K562 treated with DMSO at 1 percent for 4 hours (cell line): ENCODE data around the gene LCE2A. TPM values are rescaled to one million over a fixed set of nuclear protein-coding genes. Genes with fewer than 3 reads are reported as not detected.

Source experiments
- total RNA-seq: library from RNA; unstranded; fragments of 300-600 nt; gene quantifications from 2 replicates; pipeline ENCODE4 v1.2.3, GENCODE V29; 2022; ENCODE audit not compliant: insufficient read depth

Gene LCE2A
- not detected in 2 replicates for total RNA-seq

GRCh38 chr1:152697701-152698600, at the start of gene LCE2A:
Gene LCE2A, plus strand, starts transcription at chr1:152698345. Its CDS starts 557 bp downstream, at chr1:152698902.

GRCh38 chr1:152663098-152663497, 35.0 kb upstream of the LCE2A start, which contains the start of gene LCE2D:
Gene LCE2D, plus strand, starts transcription at chr1:152663380. Its CDS starts 726 bp downstream, at chr1:152664106.

GRCh38 chr1:152674983-152675382, 23.2 kb upstream of the LCE2A start, which contains the start of gene LCE2C:
Gene LCE2C, plus strand, starts transcription at chr1:152675279. Its CDS starts 737 bp downstream, at chr1:152676016.

GRCh38 chr1:152685823-152686222, 12.3 kb upstream of the LCE2A start, which contains the start of gene LCE2B:
Gene LCE2B, plus strand, starts transcription at chr1:152686123. Its CDS starts 721 bp downstream, at chr1:152686844.

GRCh38 chr1:152707860-152708259, 9.7 kb downstream of the LCE2A start, which contains the start of gene LCE4A:
Gene LCE4A, plus strand, starts transcription at chr1:152708160. Its CDS starts 916 bp downstream, at chr1:152709076.

Other genes with a start within 250 kb of the LCE2A start
- not detected in 2 replicates for gene LCE5A, start 187.5 kb upstream of the LCE2A start, total RNA-seq
- gene CRCT1, start 183.9 kb upstream of the LCE2A start, total RNA-seq = not detected in 2 replicates
- gene LCE3E, start 131.6 kb upstream of the LCE2A start, total RNA-seq = not detected in 2 replicates
- gene LCE3D, start 117.8 kb upstream of the LCE2A start, total RNA-seq = not detected in 2 replicates
- not detected in 2 replicates for gene LCE3C, start 98.1 kb upstream of the LCE2A start, total RNA-seq
- gene LCE3B, start 84.5 kb upstream of the LCE2A start, total RNA-seq = not detected in 2 replicates
- gene LCE3A, start 75.2 kb upstream of the LCE2A start, total RNA-seq = not detected in 2 replicates
- not detected in 2 replicates for gene LCE2D, start 35.0 kb upstream of the LCE2A start, total RNA-seq
- not detected in 2 replicates for gene LCE2C, start 23.1 kb upstream of the LCE2A start, total RNA-seq
- not detected in 2 replicates for gene LCE2B, start 12.2 kb upstream of the LCE2A start, total RNA-seq
- gene LCE4A, start 9.8 kb downstream of the LCE2A start, total RNA-seq = not detected in 2 replicates
- not detected in 2 replicates for gene KPRP, start 59.7 kb downstream of the LCE2A start, total RNA-seq
- gene LCE1F, start 76.8 kb downstream of the LCE2A start, total RNA-seq = not detected in 2 replicates
- gene LCE1E, start 87.9 kb downstream of the LCE2A start, total RNA-seq = not detected in 2 replicates
- not detected in 2 replicates for gene LCE1D, start 98.4 kb downstream of the LCE2A start, total RNA-seq
- gene LCE1C, start 108.3 kb downstream of the LCE2A start, total RNA-seq = not detected in 2 replicates
- not detected in 2 replicates for gene LCE1B, start 113.6 kb downstream of the LCE2A start, total RNA-seq
- not detected in 2 replicates for gene LCE1A, start 129.1 kb downstream of the LCE2A start, total RNA-seq
- gene LCE6A, start 144.5 kb downstream of the LCE2A start, total RNA-seq = not detected in 2 replicates
- gene LCE7A, start 161.7 kb downstream of the LCE2A start, total RNA-seq = not detected in 2 replicates
- not detected in 2 replicates for gene SMCP, start 180.0 kb downstream of the LCE2A start, total RNA-seq
- gene IVL, start 210.2 kb downstream of the LCE2A start, total RNA-seq = not detected in 2 replicates
- gene SPRR5, start 248.9 kb downstream of the LCE2A start, total RNA-seq = not detected in 2 replicates